ENCODE measurements around the gene F10.

The F10 gene

GRCh38 chr13:113176280-113176679 is 53.7 kb downstream of the F10 start:
- TF ChIP-seq CTCF (conservative IDR thresholded peaks at IDR 0.05): no peak
- H3K27ac ChIP-seq: no peak overlapping the region

GRCh38 chr13:113176822-113177221 is 54.2 kb downstream of the F10 start:
- no peak overlapping the region for H3K27ac ChIP-seq
- TF ChIP-seq CTCF (conservative IDR thresholded peaks at IDR 0.05): no peak

GRCh38 chr13:113178070-113178895 is 55.7 kb downstream of the F10 start:
- H3K27ac ChIP-seq: no peak overlapping the region

GRCh38 chr13:113178896-113179167 is 56.2 kb downstream of the F10 start:
- no peak for TF ChIP-seq CTCF (conservative IDR thresholded peaks at IDR 0.05)
- H3K27ac ChIP-seq: no peak overlapping the region

More at GRCh38 chr13:113178070-113178895, 55.7 kb downstream of the F10 start:
- TF ChIP-seq CTCF (conservative IDR thresholded peaks at IDR 0.05): no peak

- no peak overlapping the region for H3K27ac ChIP-seq
- TF ChIP-seq CTCF (conservative IDR thresholded peaks at IDR 0.05): no peak
Observed at GRCh38 chr13:113179374-113180230, 57.0 kb downstream of the F10 start.

- H3K27ac ChIP-seq: no peak overlapping the region
- no peak for TF ChIP-seq CTCF (conservative IDR thresholded peaks at IDR 0.05)
Observed at GRCh38 chr13:113182046-113182445, 59.4 kb downstream of the F10 start.

GRCh38 chr13:113183450-113184129 is 61.0 kb downstream of the F10 start:
- H3K27ac ChIP-seq: no peak overlapping the region

More at GRCh38 chr13:113183450-113184129, 61.0 kb downstream of the F10 start:
- no peak for TF ChIP-seq CTCF (conservative IDR thresholded peaks at IDR 0.05)

All from VCaP (cell line).